K562 (cell line): ENCODE data around the gene UBN1. TPM values are rescaled to one million over a fixed set of nuclear protein-coding genes. Genes with fewer than 3 reads are reported as not detected.

Source experiments
- ATAC-seq: fragments of 200-7000 bp; cut with Tn5 transposase; 3 replicates; pipeline ENCODE4 v1.9.1; 2020; ENCODE audit warnings: moderate library complexity
- BruUV-seq: library from RNA; stranded (reverse); fragments of 400-500 nt; replicated peaks from 2 replicates; lab custom pipeline; 2021; lab: Mats Ljungman, UMichigan
- CTCF ChIA-PET: fragments of 300-600 bp; formaldehyde crosslinking; extraction: SDS; loops from one replicate; lab custom pipeline; 2021; ENCODE audit warnings: low intra/inter-chr PET ratio; lab: Yijun Ruan, JAX
- POLR2A ChIA-PET: fragments of 300-600, 350-650 bp; sonication (Branson Sonifier 250); formaldehyde crosslinking; extraction: SDS; loops from one replicate; lab custom pipeline; 2021; ENCODE audit warnings: antibody characterized with exemption, inconsistent platforms; lab: Yijun Ruan, JAX
- DNase-seq, 4 experiments: peaks; one replicate each; pipeline versions ENCODE4 v3.0.0 to v3.0.0-alpha.2; 2011 to 2018; ENCODE audit warnings: low spot score in 3 of 4, mixed read lengths in 3 of 4; ENCODE audit errors: extremely low read depth in 1 of 4
- FAIRE-seq: peaks from 2 replicates; lab custom pipeline; 2011; peaks lifted over from hg19 to GRCh38; lab: Jason Lieb, UNC
- H2AFZ ChIP-seq: 2 replicates; pipeline ENCODE4 v1.6.0; 2011; ENCODE audit warnings: low read depth, low read length, control low read depth, inconsistent platforms
- H3K27ac ChIP-seq: fragments of 200-600 bp; 3 replicates; pipeline ENCODE4 v1.8.0; 2011; ENCODE audit warnings: low read depth, mild to moderate bottlenecking, control low read depth, inconsistent platforms, low read length, moderate library complexity, mixed read lengths; ENCODE audit errors: extremely low read depth
- H3K27me3 ChIP-seq, 2 experiments: fragments of 300-600 bp in 1 of 2; 2 replicates in 1 of 2; 3 replicates in 1 of 2; pipeline versions ENCODE4 v1.6.0 to v1.8.0; 2011; ENCODE audit warnings: inconsistent platforms in 2 of 2, low read length in 2 of 2, mild to moderate bottlenecking in 1 of 2, mixed read lengths in 1 of 2, moderate library complexity in 1 of 2; ENCODE audit not compliant: control insufficient read depth in 2 of 2, insufficient read depth in 2 of 2
- H3K36me3 ChIP-seq: fragments of 300-600 bp; 3 replicates; pipeline ENCODE4 v1.8.0; 2011; ENCODE audit warnings: mild to moderate bottlenecking, low read length, inconsistent platforms; ENCODE audit not compliant: control insufficient read depth, insufficient read depth
- H3K4me1 ChIP-seq, 2 experiments: fragments of 200-600 bp in 1 of 2; replicated peaks in 1 of 2; 2 replicates in 1 of 2; 3 replicates in 1 of 2; pipeline versions ENCODE4 v1.5.1 to v1.8.0; 2011; ENCODE audit warnings: inconsistent platforms in 2 of 2, low read length in 2 of 2, mild to moderate bottlenecking in 1 of 2, mixed read lengths in 1 of 2, moderate library complexity in 1 of 2; ENCODE audit not compliant: control insufficient read depth in 2 of 2, insufficient read depth in 2 of 2
- H3K4me2 ChIP-seq: 2 replicates; pipeline ENCODE4 v1.6.1; 2011; ENCODE audit warnings: low read length, control low read depth, inconsistent platforms, mixed read lengths; ENCODE audit not compliant: insufficient read depth
- H3K4me3 ChIP-seq: fragments of 200-600 bp; sonication (generic), shearing (Covaris generic); 2 replicates; pipeline ENCODE4 v1.5.1; 2016; ENCODE audit warnings: control low read depth, inconsistent platforms
- H3K79me2 ChIP-seq: fragments of 200-600 bp; 3 replicates; pipeline ENCODE4 v1.8.0; 2011; ENCODE audit warnings: low read length, inconsistent platforms; ENCODE audit not compliant: control insufficient read depth, insufficient read depth
- H3K9ac ChIP-seq, 2 experiments: 2 replicates each; pipeline versions ENCODE4 v1.6.0 to v1.6.1; 2011; ENCODE audit warnings: low read depth in 2 of 2, low read length in 2 of 2, control low read depth in 1 of 2, inconsistent platforms in 1 of 2, mild to moderate bottlenecking in 1 of 2, mixed read lengths in 1 of 2; ENCODE audit not compliant: insufficient read depth in 1 of 2
- H3K9me1 ChIP-seq: one replicate; pipeline ENCODE4 v1.6.0; 2011; ENCODE audit warnings: inconsistent platforms, mild to moderate bottlenecking, low read length, moderate library complexity; ENCODE audit not compliant: control insufficient read depth, insufficient read depth
- H3K9me3 ChIP-seq: replicated peaks from 2 replicates; pipeline ENCODE4 v1.5.1; 2011; ENCODE audit warnings: low read depth, low read length, inconsistent platforms; ENCODE audit not compliant: control insufficient read depth, insufficient read depth
- H4K20me1 ChIP-seq: replicated peaks from 2 replicates; pipeline ENCODE4 v1.6.1; 2011; ENCODE audit warnings: low read length, inconsistent platforms, mixed read lengths; ENCODE audit not compliant: control insufficient read depth, insufficient read depth
- BRCA1 ChIP-seq, 2 experiments: fragments of 450-650 bp in 1 of 2; sonication (generic) in 1 of 2; formaldehyde crosslinking in 1 of 2; IDR thresholded peaks; 2 replicates each; pipeline versions ENCODE4 v1.5.0 to v1.6.1; 2017 to 2020; ENCODE audit warnings: mild to moderate bottlenecking in 1 of 2, missing genetic modification reagents in 1 of 2
- CHD4 ChIP-seq: fragments of 200-600 bp; sonication (generic); IDR thresholded peaks from 3 replicates; pipeline ENCODE4 v1.6.1; 2012; ENCODE audit warnings: low read depth, mild to moderate bottlenecking, mixed read lengths, low read length, inconsistent platforms; ENCODE audit not compliant: insufficient read depth, insufficient replicate concordance, poor library complexity, severe bottlenecking
- ESRRB ChIP-seq: fragments of 250-450 bp; sonication (Bioruptor Pico); IDR thresholded peaks from 2 replicates; pipeline ENCODE4 v1.5.0; 2020; ENCODE audit warnings: mild to moderate bottlenecking, moderate library complexity, borderline replicate concordance
- HNRNPL ChIP-seq: fragments of 200-400 bp; formaldehyde crosslinking; IDR thresholded peaks from 2 replicates; pipeline ENCODE4 v1.6.1; 2017; ENCODE audit warnings: low read depth, mild to moderate bottlenecking, low read length
- NR0B1 ChIP-seq: fragments of 450-650 bp; IDR thresholded peaks from one replicate; pipeline ENCODE4 v1.6.1; 2018; ENCODE audit warnings: mild to moderate bottlenecking, moderate library complexity; ENCODE audit not compliant: partially characterized antibody
- POU5F1 ChIP-seq: fragments of 150-350 bp; IDR thresholded peaks from 2 replicates; pipeline ENCODE4 v1.6.1; 2014; ENCODE audit warnings: borderline replicate concordance, low read length, low read depth, mild to moderate bottlenecking; ENCODE audit not compliant: partially characterized antibody
- ZNF609 ChIP-seq: sonication (generic); formaldehyde crosslinking; IDR thresholded peaks from 2 replicates; pipeline ENCODE4 v1.8.1; 2023; ENCODE audit warnings: missing genetic modification reagents, mild to moderate bottlenecking, borderline replicate concordance
- ZNF785 ChIP-seq: fragments of 250-450 bp; sonication (Bioruptor Pico); IDR thresholded peaks from 2 replicates; pipeline ENCODE4 v1.4.0; 2020; ENCODE audit warnings: mild to moderate bottlenecking
- WGBS: fragments of 100-300 bp; shearing (Covaris generic); methylation state at CpG from one replicate; pipeline ENCODE4 v1.1.6; 2016; ENCODE audit warnings: low coverage, mixed read lengths; ENCODE audit not compliant: insufficient coverage; ENCODE audit errors: missing lambda C conversion rate; 5-methylcytosine and 5-hydroxymethylcytosine counted together
- in situ Hi-C: fragments of 300-500 bp; cut with MboI; formaldehyde crosslinking; loops from 4 replicates; pipeline ENCODE4 v1.15.0; 2018; ENCODE audit warnings: inconsistent platforms, mixed read lengths
- intact Hi-C: fragments of 100-400 bp; cut with micrococcal nuclease; formaldehyde crosslinking; loops from 2 replicates; pipeline ENCODE4 v1.14.2; 2022
- polyA plus RNA-seq, 8 experiments: library from polyadenylated mRNA; depleted of rRNA in 4 of 8; stranded (reverse) in 5 of 8; unstranded in 3 of 8; fragments of >200 nt; fragmentation: Nextera tagmentation in 2 of 8; fragmentation: Illumina TruSeq in 1 of 8; extraction: Ambion mirVana in 2 of 8; extraction: Trizol in 1 of 8; gene quantifications; 2 replicates each; pipeline versions ENCODE4 v1.2.1 to v1.2.3, GENCODE V29; 2011 to 2014; ENCODE audit warnings: inconsistent platforms in 1 of 8, missing spikeins in 1 of 8
- total RNA-seq, 7 experiments: library from RNA; depleted of rRNA in 6 of 7; stranded (reverse); fragments of >200 nt in 6 of 7; fragmentation: Illumina TruSeq in 2 of 7; extraction: Trizol in 2 of 7; gene quantifications; 2 replicates each; pipeline versions ENCODE4 v1.2.1 to v1.2.3, GENCODE V29; 2011 to 2021; ENCODE audit warnings: low replicate concordance in 1 of 7

Gene UBN1
- total and polyA plus RNA-seq, 9 of the 15 experiments (the other 6 are each of a cell fraction or from before 2014, with no cell fraction given), result 1.5 to 45.7 (median 20.6) TPM

GRCh38 chr16:4868535-4868934, 21.3 kb downstream of the UBN1 start:
- Histone ChIP-seq H3K27ac (no peak overlapping the region), H3K79me2 (peaks cover 38% of the 10 kb centered on the region), H3K4me1 (no peaks in the 10 kb centered on the region), H3K36me3 (peaks cover 81% of the 10 kb centered on the region), H2AFZ (no peak overlapping the region), H3K9me1 (peaks cover 5% of the 10 kb centered on the region), H4K20me1 (peaks cover 34% of the 10 kb centered on the region), H3K4me3 (no peak overlapping the region), H3K4me2 (no peak overlapping the region), H3K27me3 (no peaks in the 10 kb centered on the region), H3K9me3 (no peaks in the 10 kb centered on the region)
- ATAC-seq (no peak), DNase-seq (no peak), FAIRE-seq (no peak)
- ChIA-PET POLR2A (interaction anchor here (2.3 kb wide), 1 partner anchor 8 kb away, joined by 7 read pairs; no protein-coding TSS in a partner anchor), CTCF (no interaction called here)
- intact Hi-C loops, result no loop called here
- no TSS peak for BruUV-seq
- in situ Hi-C loops, result no loop called here
- WGBS, result 89% methylated on average over 7 of the region's 7 CpGs
- no peak for TF ChIP-seq CHD4
- TF ChIP-seq POU5F1, result no peak
- no peak for TF ChIP-seq ZNF785 (CRISPR knock-in tag)
- TF ChIP-seq, all 486 proteins: peak for 0
- H3K9ac ChIP-seq, result no peak overlapping the region

DNA sequence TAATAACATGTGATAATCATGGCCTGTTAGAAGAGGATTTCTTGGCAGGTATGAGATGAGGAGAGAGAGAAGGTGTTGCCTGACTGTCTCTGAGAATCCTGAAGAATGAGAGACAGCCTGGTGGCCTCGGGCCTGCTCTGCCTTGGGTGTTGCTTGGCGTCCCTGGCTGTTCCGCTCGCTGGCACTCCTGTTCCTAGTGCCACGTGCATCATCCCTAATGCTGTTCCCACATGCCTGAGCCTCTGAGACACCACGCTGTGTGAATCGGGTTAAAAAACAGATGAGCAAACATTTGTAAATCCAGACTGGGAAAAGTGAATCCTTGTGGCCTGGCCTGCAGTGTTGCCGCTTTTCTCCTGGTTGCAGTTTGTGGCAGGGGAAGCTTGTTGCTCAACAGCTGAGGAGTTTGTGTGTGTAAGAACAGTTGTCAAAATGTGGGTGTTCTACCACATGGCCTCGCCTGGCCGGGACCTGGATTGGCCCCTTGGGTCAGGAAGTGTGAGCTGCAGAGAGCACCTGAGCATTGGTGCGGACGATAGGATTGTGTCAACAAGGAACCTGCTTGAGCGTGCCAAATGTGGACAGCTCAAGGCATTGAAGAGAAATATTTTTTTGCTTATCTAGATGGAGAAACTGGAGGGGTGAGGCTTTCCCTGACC, 22.0 kb downstream of the UBN1 start:
- H3K79me2 ChIP-seq, result peaks cover 31% of the 10 kb centered on the region
- no peak for DNase-seq
- BruUV-seq, result no TSS peak
- H3K9ac ChIP-seq, result no peak overlapping the region
- intact Hi-C loops (no loop called here), in situ Hi-C loops (no loop called here)
- H3K27me3 ChIP-seq, result no peaks in the 10 kb centered on the region
- H3K9me3 ChIP-seq, result no peaks in the 10 kb centered on the region
- H3K36me3 ChIP-seq, result peaks cover 82% of the 10 kb centered on the region
- H2AFZ ChIP-seq, result no peak overlapping the region
- H3K4me3 ChIP-seq, result no peak overlapping the region
- H3K4me1 ChIP-seq, result no peaks in the 10 kb centered on the region
- FAIRE-seq, result no peak
- ChIA-PET CTCF (no interaction called here), POLR2A (interaction anchor here (0.6 to 2.3 kb wide), 3 partner anchors 9 to 89 kb away, joined by 3 to 7 read pairs (median 4); no protein-coding TSS in a partner anchor)
- no peak overlapping the region for H3K4me2 ChIP-seq
- peaks cover 33% of the 10 kb centered on the region for H4K20me1 ChIP-seq
- peaks cover 5% of the 10 kb centered on the region for H3K9me1 ChIP-seq
- ATAC-seq, result no peak
- no peak overlapping the region for H3K27ac ChIP-seq
- 95% methylated on average over 13 of the region's 13 CpGs for WGBS
- TF ChIP-seq BRCA1 (IDR thresholded peaks at IDR 0.05) (no peak), BRCA1 (CRISPR knock-in tag; IDR thresholded peaks at IDR 0.05) (no peak), ZNF609 (CRISPR knock-in tag) (no peak), HNRNPL (no peak), ESRRB (CRISPR knock-in tag) (no peak), NR0B1 (no peak)
